ENCODE measurements around the gene MTFR2. TPM values are rescaled to one million over a fixed set of nuclear protein-coding genes. Genes with fewer than 3 reads are reported as not detected.

The MTFR2 gene
- total RNA-seq, 1 donor from 2014 or later: 0.25 TPM

DNA sequence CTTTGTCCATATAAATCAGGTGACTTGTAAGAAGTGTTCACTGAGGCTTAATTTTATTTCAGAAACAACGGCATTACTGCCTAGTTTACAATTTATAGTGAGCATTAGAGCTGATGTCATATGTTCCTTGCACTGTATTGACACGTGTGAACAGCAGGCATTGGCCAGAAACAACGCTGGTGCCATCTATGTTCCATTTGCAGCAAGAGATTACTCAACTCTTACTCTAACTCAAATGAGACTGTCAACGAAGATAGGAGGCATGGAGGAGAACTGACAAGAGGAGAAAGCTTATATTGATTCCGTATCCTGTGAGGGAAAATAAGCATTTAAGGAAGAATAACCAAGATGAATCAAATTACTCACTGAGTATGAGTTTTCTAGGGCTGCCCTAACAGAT lies 48.4 kb downstream of the MTFR2 start:
- intact Hi-C loops (cut with micrococcal nuclease): no loop called here
- ATAC-seq (no peak), DNase-seq (no peak)

- no peak for ATAC-seq
- no peak for DNase-seq
- intact Hi-C loops (cut with micrococcal nuclease): no loop called here
Measured at GRCh38 chr6:136192902-136193301, 57.2 kb downstream of the MTFR2 start.

DNA sequence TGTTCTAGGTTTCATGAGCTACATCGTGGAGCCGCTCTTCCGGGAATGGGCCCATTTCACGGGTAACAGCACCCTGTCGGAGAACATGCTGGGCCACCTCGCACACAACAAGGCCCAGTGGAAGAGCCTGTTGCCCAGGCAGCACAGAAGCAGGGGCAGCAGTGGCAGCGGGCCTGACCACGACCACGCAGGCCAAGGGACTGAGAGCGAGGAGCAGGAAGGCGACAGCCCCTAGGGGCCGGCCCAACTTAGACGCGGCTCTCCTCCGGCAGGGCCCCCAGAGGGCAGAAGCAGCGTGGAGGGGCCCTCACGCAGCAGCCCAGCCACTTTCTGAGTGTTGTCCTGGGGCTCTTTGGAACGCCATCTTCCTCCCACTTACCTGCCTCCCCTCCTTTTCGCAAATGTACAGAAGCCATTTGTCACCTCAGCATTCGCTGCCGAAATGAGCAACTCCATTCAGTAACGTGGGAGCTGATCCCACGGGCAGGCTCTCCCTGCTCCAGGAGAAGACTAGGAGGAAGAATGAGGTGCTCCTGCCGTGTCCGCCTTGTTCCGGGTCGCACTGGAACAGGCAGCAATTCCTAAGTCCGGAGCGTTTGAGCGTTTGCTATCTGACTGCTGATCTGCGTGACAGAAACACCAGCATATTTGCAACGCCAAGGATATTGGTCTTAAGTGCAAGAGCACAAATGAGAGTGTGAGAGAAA lies 58.4 kb downstream of the MTFR2 start:
- ATAC-seq (no peak), DNase-seq (no peak)
- intact Hi-C loops (cut with micrococcal nuclease): no loop called here

DNA sequence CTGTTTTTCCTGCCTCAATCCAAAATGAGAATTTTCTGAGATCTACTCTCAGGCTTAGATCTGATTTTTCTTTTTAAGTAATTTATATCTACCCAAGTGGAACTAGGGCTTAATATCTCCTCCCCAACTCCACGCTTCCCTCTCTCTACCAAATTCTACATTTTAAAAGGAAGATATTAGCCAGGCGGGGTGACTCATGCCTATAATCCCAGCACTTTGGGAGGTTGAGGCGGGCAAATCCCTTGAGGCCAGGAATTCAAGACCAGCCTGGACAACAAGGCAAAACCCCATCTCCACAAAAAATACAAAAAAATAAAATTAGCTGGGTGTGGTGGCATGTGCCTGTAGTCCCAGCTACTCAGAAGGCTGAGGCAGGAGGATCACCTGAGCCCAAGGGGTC lies 61.0 kb downstream of the MTFR2 start:
- intact Hi-C loops (cut with micrococcal nuclease): no loop called here
- ATAC-seq (no peak), DNase-seq (no peak)

DNA sequence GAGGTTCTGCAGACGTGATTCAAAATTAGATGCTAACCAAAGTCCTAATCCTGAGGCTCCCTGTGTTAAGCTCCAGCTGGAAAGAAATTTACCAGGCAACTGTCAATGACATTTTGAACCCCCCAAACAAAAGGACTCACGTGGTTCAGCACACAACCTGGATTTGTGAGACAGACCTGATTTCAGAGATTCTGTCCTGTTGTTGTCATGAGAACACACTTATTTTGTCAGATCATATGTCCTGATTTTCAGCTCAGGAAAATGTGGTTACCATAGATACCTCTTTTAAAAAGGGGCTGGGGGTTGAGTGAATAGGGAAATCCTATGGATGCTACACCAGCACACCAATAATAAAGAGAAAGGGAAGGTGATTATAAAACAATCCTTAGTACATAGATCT lies 61.6 kb downstream of the MTFR2 start:
- DNase-seq (no peak), ATAC-seq (no peak)
- intact Hi-C loops (cut with micrococcal nuclease): no loop called here

DNA sequence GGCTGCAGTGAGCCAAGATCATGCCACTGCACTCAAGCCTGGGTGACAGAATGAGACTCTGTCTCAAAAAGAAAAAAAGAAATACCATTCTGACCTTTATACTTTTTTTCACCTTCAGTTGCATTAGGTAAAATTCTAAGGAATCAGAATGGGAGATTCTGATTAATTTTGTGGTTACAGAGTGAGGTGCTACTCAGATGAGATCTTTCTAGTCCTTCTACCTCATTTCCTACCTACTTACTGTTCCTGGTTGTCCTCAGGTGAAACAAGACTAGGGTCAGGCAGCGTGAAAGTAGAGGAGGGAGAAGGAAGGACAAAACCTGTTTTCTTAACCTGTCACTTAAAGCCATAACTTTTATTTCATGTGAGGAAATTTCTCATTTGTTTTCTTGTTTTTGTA lies 63.7 kb downstream of the MTFR2 start:
- no peak for DNase-seq
- ATAC-seq: no peak
- intact Hi-C loops (cut with micrococcal nuclease): no loop called here

- intact Hi-C loops (cut with micrococcal nuclease): no loop called here
Measured at GRCh38 chr6:136184738-136185137, 65.4 kb downstream of the MTFR2 start.

GRCh38 chr6:136181861-136182260 lies 68.2 kb downstream of the MTFR2 start:
- intact Hi-C loops (cut with micrococcal nuclease): no loop called here
- no peak for DNase-seq
- no peak for ATAC-seq

More at GRCh38 chr6:136184738-136185137, 65.4 kb downstream of the MTFR2 start:
- DNase-seq (no peak), ATAC-seq (no peak)

DNA sequence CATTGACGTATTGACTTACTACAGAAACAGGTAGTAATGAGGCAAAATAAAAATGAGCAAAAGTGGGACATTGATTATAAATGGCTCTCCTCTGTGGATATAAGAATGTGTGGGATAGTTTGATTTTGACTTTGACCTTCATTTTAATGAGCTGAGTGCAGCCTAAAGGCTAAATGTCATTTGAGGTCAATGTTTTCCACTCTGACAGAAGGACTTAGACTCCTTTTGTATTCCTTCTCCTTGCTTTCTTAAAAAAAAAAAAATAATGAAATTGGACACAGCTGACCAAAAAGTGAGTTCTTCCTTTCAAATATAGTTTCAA lies 68.6 kb downstream of the MTFR2 start:
- intact Hi-C loops (cut with micrococcal nuclease): no loop called here
- peak; percentile 61 for ATAC-seq

More for the DNA sequence above, 68.6 kb downstream of the MTFR2 start:
- no peak for DNase-seq

Other genes starting within 250 kb of the MTFR2 start
- 67.0 TPM for gene BCLAF1, start 39.5 kb upstream of the MTFR2 start, total RNA-seq